Smooth muscle cell (in vitro differentiated cells): Measurements from ENCODE around the gene GPR68. TPM values are rescaled to one million over a fixed set of nuclear protein-coding genes. Genes with fewer than 3 reads are reported as not detected.

Experiments used
- DNase-seq: peaks from one replicate; lab custom pipeline; 2025; ENCODE audit not compliant: unreplicated experiment; lab: John Stamatoyannopoulos, UW
- H2AFZ ChIP-seq: fragments of 200-600 bp; sonication (generic); 2 replicates; pipeline ENCODE4 v1.6.0; 2016; ENCODE audit warnings: antibody characterized with exemption, low read depth, mild to moderate bottlenecking
- H3F3A ChIP-seq: fragments of 200-600 bp; sonication (generic); 2 replicates; pipeline ENCODE4 v1.6.0; 2017; ENCODE audit warnings: antibody characterized with exemption, low read depth
- H3K27ac ChIP-seq: fragments of 200-600 bp; sonication (generic); 2 replicates; pipeline ENCODE4 v1.5.1; 2016; ENCODE audit warnings: low read depth, mild to moderate bottlenecking
- H3K27me3 ChIP-seq: fragments of 200-600 bp; sonication (generic); 2 replicates; pipeline ENCODE4 v1.6.1; 2016; ENCODE audit warnings: low read depth, mild to moderate bottlenecking
- H3K36me3 ChIP-seq: fragments of 200-600 bp; sonication (generic); 2 replicates; pipeline ENCODE4 v1.5.1; 2016; ENCODE audit warnings: low read depth
- H3K4me1 ChIP-seq: fragments of 200-600 bp; sonication (generic); 2 replicates; pipeline ENCODE4 v1.5.1; 2016; ENCODE audit warnings: low read depth
- H3K4me2 ChIP-seq: fragments of 200-600 bp; sonication (generic); 2 replicates; pipeline ENCODE4 v1.6.0; 2016; ENCODE audit warnings: mild to moderate bottlenecking
- H3K4me3 ChIP-seq: fragments of 200-600 bp; sonication (generic); 2 replicates; pipeline ENCODE4 v1.5.1; 2016; ENCODE audit warnings: mild to moderate bottlenecking
- H3K79me2 ChIP-seq: fragments of 200-600 bp; sonication (generic); 2 replicates; pipeline ENCODE4 v1.6.0; 2016; ENCODE audit warnings: low read depth, mild to moderate bottlenecking
- H3K9ac ChIP-seq: fragments of 200-600 bp; sonication (generic); 2 replicates; pipeline ENCODE4 v1.6.0; 2016; ENCODE audit warnings: low read depth
- H3K9me3 ChIP-seq: fragments of 200-600 bp; sonication (generic); replicated peaks from 2 replicates; pipeline ENCODE4 v1.5.1; 2016; ENCODE audit warnings: low read depth
- H4K20me1 ChIP-seq: fragments of 200-600 bp; sonication (generic); 2 replicates; pipeline ENCODE4 v1.6.0; 2016; ENCODE audit warnings: low read depth
- CTCF ChIP-seq: fragments of 200-600 bp; sonication (generic); IDR thresholded peaks from 2 replicates; pipeline ENCODE4 v1.5.1; 2017; ENCODE audit warnings: borderline replicate concordance, mild to moderate bottlenecking, antibody characterized with exemption; ENCODE audit not compliant: insufficient read depth, poor library complexity, severe bottlenecking
- WGBS: methylation state at CpG from one replicate; pipeline ENCODE4 v1.1.7; 2016; ENCODE audit warnings: low lambda C conversion rate; 5-methylcytosine and 5-hydroxymethylcytosine counted together
- polyA plus RNA-seq: library from polyadenylated mRNA; unstranded; fragments of >200 nt; fragmentation: Nextera tagmentation; extraction: Ambion mirVana; gene quantifications from 2 replicates; pipeline ENCODE4 v1.2.1, GENCODE V29; 2016
- total RNA-seq: library from RNA; depleted of rRNA; stranded (reverse); fragments of >200 nt; gene quantifications from 2 replicates; pipeline ENCODE4 v1.2.3, GENCODE V29; 2014

GPR68 gene
- total and polyA plus RNA-seq, 2 experiments from 2014 or later, result 3.2 to 4.4 TPM

- H2AFZ ChIP-seq, result no peak overlapping the region
- no peaks in the 10 kb centered on the region for H3K79me2 ChIP-seq
- no peaks in the 10 kb centered on the region for H3K27me3 ChIP-seq
- 96% methylated on average over 63 of the region's 63 CpGs for WGBS
- no peak overlapping the region for H3K4me2 ChIP-seq
- no peak for TF ChIP-seq CTCF
- no peaks in the 10 kb centered on the region for H3K4me1 ChIP-seq
- no peak overlapping the region for H3K27ac ChIP-seq
- H3K4me3 ChIP-seq, result no peak overlapping the region
- no peaks in the 10 kb centered on the region for H4K20me1 ChIP-seq
- no peaks in the 10 kb centered on the region for H3K36me3 ChIP-seq
- no peak for DNase-seq
- no peaks in the 10 kb centered on the region for H3K9me3 ChIP-seq
- no peaks in the 10 kb centered on the region for H3F3A ChIP-seq
- no peak overlapping the region for H3K9ac ChIP-seq
Measured at GRCh38 chr14:91233936-91234790, 10.3 kb downstream of the GPR68 start.

GRCh38 chr14:91232603-91233002 lies 11.9 kb downstream of the GPR68 start:
- Histone ChIP-seq H3K4me2 (no peak overlapping the region), H4K20me1 (no peaks in the 10 kb centered on the region), H3F3A (no peaks in the 10 kb centered on the region), H3K4me1 (no peaks in the 10 kb centered on the region), H3K36me3 (no peaks in the 10 kb centered on the region), H3K4me3 (no peak overlapping the region), H3K9ac (no peak overlapping the region), H3K27me3 (no peaks in the 10 kb centered on the region), H3K9me3 (no peaks in the 10 kb centered on the region), H3K27ac (no peak overlapping the region), H2AFZ (no peak overlapping the region), H3K79me2 (no peaks in the 10 kb centered on the region)
- 90% methylated on average over 2 of the region's 2 CpGs for WGBS
- no peak for DNase-seq
- no peak for TF ChIP-seq CTCF

- no peaks in the 10 kb centered on the region for H3K4me1 ChIP-seq
- no peaks in the 10 kb centered on the region for H3K79me2 ChIP-seq
- no peak overlapping the region for H2AFZ ChIP-seq
- no peaks in the 10 kb centered on the region for H3F3A ChIP-seq
- no peaks in the 10 kb centered on the region for H3K9me3 ChIP-seq
- H3K36me3 ChIP-seq, result no peaks in the 10 kb centered on the region
- 100% methylated on average over 2 of the region's 2 CpGs for WGBS
- H4K20me1 ChIP-seq, result no peaks in the 10 kb centered on the region
- DNase-seq, result no peak
- H3K27ac ChIP-seq, result no peak overlapping the region
- H3K9ac ChIP-seq, result no peak overlapping the region
- no peak overlapping the region for H3K4me3 ChIP-seq
- H3K4me2 ChIP-seq, result no peak overlapping the region
- TF ChIP-seq CTCF, result no peak
- H3K27me3 ChIP-seq, result no peaks in the 10 kb centered on the region
Measured at GRCh38 chr14:91232052-91232451, 12.5 kb downstream of the GPR68 start.

GRCh38 chr14:91231446-91231845 lies 13.1 kb downstream of the GPR68 start:
- H3K27ac ChIP-seq, result no peak overlapping the region
- no peaks in the 10 kb centered on the region for H3F3A ChIP-seq
- 79% methylated on average over 3 of the region's 3 CpGs for WGBS
- no peak for DNase-seq
- no peaks in the 10 kb centered on the region for H3K9me3 ChIP-seq
- H3K4me1 ChIP-seq, result no peaks in the 10 kb centered on the region
- no peaks in the 10 kb centered on the region for H4K20me1 ChIP-seq
- H3K4me3 ChIP-seq, result no peak overlapping the region
- H3K79me2 ChIP-seq, result no peaks in the 10 kb centered on the region
- TF ChIP-seq CTCF, result no peak
- H3K27me3 ChIP-seq, result no peaks in the 10 kb centered on the region
- H3K36me3 ChIP-seq, result no peaks in the 10 kb centered on the region
- no peak overlapping the region for H3K9ac ChIP-seq
- H2AFZ ChIP-seq, result no peak overlapping the region
- H3K4me2 ChIP-seq, result no peak overlapping the region
